Hematopoietic multipotent progenitor cell treated with erythropoietin and hydrocortisone succinate and interleukin-3 and kit ligand, for 17 days (in vitro differentiated cells): Measurements from ENCODE around the gene BCAS3.
"Not testable (repeated sequence)": the region's sequence is repeated elsewhere in the genome, so short reads cannot be mapped to it uniquely, and the experiment has no call there.

Source experiments
- DNase-seq: peaks from one replicate; pipeline ENCODE4 v3.0.0-alpha.2; 2015; ENCODE audit warnings: low spot score

The BCAS3 gene

GRCh38 chr17:60886731-60887613 is 209.3 kb downstream of the BCAS3 start:
- DNase-seq: not testable (repeated sequence)

DNA sequence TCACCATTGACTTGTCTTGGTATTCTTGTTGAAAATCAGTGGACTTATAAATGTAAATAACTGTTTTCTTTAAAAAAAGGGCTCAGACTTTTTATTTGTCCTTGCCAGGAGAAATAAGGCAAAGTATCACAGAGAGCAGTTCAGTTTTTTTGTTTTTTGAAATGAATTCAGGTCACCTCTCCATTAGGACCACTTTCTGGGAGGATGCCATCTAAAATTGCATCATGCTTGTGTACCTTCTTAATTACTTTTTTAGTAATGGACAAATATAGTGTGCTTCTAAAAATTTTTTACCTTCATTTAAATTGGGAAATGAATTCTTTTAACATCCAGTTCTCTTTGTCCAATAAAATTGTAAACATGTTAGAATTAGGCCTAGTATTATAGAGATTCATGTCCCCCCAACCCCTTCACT is 210.0 kb downstream of the BCAS3 start:
- no peak for DNase-seq

GRCh38 chr17:60888812-60889709 is 211.4 kb downstream of the BCAS3 start:
- no peak for DNase-seq

DNA sequence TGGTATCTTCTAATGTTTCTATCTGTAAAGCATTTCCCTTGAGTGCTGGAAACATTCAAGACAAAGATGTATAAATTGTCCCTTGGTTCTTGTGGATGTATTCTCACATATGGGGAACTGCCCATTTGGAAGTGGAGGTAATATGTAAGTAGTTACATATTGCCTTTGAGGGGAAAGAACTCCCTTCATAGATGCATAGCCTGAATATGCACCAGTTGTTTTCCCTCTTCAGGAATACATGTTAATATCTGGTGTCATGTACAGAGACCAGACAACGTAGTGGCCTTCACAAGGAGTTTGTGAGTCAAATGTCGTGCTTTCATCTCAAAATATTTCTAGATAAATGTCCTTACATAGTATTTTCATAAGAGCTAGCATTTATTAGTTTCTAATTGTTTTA is 213.5 kb downstream of the BCAS3 start:
- DNase-seq: no peak

GRCh38 chr17:60893475-60893874 is 215.8 kb downstream of the BCAS3 start:
- DNase-seq: no peak

DNA sequence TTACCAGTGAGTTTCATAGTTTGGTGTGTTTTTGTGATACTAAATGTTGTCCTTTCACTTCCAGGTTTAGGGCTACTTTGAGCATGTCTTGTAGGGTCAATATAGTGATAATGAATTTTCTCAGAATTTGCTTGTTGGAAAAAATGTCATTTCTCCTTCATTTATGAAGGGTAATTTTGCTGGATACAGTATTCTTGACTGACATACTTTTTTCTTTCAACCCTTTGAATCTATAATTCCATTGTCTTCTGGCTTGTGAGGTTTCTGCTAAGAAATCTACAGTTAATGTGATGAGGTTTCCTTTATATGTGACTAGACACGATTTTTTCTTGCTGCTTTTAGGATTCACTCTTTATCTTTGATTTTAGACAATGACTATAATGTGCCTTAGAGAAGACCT is 219.3 kb downstream of the BCAS3 start:
- DNase-seq: no peak

DNA sequence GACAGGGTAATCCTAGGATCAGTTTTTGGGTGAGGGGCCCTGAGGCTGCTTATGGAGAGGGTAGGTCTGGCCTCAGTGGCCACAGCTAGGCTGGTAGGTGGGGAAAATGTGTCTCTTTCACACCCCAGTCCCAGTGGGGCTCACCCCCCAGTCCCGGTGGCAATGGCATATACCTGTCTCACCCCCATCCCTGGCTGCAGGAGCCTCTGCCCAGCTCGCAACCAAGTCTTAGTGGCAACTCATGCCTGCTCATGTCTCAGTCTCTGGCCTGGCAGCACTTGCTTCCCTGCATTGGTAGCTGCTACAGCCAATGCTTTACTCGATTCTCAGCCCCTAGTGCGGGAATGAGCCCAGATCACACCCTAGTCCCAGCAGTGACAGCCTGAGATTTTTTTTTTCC is 221.5 kb downstream of the BCAS3 start:
- no peak for DNase-seq

DNA sequence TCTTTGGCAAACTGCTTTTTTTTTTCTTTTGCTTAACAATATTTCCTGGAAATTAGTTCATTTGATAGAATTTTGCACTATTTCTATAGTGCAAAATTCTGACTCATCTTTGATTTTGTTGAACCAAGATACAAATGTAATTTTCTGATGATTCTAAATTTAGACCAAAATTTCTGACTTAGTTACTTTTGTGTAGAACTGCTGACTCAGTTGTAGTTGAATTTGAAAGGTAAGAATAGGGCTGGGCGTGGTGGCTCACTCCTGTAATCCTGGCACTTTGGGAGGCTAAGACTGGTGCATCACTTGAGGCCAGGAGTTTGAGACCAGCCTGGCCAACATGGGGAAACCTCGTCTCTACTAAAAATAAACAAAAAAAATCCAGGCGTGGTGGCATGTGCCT is 223.0 kb downstream of the BCAS3 start:
- no peak for DNase-seq

- DNase-seq: no peak
Measured at GRCh38 chr17:60901242-60901641, 223.6 kb downstream of the BCAS3 start.

DNA sequence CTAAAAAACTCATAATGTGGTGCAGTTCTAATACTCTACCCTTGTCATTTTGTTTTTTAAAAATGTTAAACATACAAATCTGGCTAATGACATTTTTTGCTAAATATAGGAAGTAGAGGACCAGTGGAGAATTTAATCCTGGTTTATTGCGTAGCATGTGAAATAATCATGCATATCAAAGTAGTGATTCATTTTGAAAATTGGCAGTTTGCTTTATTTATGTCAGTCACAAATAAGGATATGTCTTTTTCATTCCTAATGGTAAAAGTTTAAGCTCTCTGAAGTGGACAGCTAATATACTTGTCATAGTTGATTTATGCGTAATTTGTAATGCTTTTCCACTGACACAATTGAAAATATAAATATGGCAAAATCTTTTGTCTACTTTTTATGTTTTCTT is 224.2 kb downstream of the BCAS3 start:
- no peak for DNase-seq

GRCh38 chr17:60902399-60902798 is 224.7 kb downstream of the BCAS3 start:
- no peak for DNase-seq

GRCh38 chr17:60904582-60904981 is 226.9 kb downstream of the BCAS3 start:
- no peak for DNase-seq

DNA sequence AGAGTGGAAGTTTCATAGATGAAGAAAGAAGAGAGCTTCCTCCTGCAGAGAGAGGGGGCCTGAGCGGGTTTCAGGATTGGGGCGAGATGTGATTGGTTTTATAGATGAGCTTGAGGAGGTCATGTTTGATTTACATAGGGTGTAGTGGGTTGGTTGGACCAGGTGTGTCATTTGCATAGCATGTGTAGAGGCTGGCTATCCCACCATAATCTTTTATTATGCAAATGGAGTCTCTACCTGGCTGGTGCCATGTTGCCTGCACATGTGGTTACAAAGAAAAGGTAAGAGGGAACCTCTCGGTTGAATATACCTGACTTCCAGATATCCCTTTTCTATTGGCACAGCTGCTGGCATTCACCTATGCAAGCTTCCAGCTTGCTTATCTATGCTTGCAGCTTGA is 228.1 kb downstream of the BCAS3 start:
- DNase-seq: no peak

GRCh38 chr17:60908324-60908723 is 230.7 kb downstream of the BCAS3 start:
- no peak for DNase-seq

- DNase-seq: no peak
Measured at GRCh38 chr17:60909405-60909804, 231.8 kb downstream of the BCAS3 start.

- no peak for DNase-seq
Measured at GRCh38 chr17:60910415-60910814, 232.8 kb downstream of the BCAS3 start.

GRCh38 chr17:60914078-60914477 is 236.4 kb downstream of the BCAS3 start:
- DNase-seq: no peak

DNA sequence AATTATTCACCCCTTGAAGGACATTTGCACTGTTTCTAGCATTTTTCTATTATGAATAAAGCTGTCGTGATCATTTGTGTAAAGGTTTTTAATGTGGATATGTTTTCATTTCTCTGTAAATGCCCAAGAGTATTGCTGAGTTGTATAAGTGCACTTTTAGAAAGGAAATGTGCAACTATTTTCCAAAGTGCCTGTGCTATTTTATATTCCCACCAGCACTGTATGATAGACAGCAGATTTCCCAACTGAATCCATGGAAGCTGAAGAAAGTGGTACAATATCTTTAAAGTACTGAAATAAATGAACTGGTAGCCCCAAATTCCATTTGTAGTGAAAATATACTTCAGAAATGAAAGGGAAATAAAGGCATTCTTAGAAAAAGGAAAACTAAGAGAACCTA is 238.4 kb downstream of the BCAS3 start:
- no peak for DNase-seq

DNA sequence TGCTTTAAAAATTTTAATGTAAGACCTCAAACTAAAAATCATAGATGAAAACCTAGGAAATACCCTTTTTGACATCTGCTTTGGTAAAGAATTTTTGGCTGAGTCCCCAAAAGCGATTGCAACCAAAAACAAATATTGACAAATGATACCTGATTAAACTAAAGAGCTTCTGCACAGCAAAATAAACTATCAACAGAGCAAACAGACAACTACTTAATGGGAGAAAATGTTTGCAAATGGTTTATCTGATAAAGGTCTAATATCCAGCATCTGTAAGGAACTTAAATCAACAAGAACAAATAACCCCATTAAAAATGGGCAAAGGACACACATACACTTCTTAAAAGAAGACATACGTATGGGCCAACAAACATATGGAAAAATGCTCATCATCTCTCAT is 242.5 kb downstream of the BCAS3 start:
- DNase-seq: no peak

DNA sequence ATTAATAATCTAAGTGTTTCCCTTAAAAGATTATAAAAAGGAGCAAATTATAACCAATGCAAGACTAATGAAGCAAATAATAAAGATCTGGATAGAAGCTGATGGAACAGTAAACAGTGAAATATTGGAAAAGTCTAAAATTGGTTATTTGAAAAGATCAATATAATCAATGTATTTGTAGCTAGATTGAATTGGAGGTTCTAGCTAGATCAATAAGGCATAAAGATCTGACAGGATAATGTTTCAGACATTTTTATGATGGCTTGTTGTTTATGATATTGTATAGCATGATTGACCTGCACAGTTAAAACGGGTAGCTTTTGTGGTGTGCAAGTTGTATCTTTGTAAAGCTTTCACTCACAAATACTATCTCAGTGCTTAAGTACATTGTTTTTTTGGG is 245.3 kb downstream of the BCAS3 start:
- no peak for DNase-seq

- no peak for DNase-seq
Measured at GRCh38 chr17:60926466-60927183, 249.0 kb downstream of the BCAS3 start.

DNA sequence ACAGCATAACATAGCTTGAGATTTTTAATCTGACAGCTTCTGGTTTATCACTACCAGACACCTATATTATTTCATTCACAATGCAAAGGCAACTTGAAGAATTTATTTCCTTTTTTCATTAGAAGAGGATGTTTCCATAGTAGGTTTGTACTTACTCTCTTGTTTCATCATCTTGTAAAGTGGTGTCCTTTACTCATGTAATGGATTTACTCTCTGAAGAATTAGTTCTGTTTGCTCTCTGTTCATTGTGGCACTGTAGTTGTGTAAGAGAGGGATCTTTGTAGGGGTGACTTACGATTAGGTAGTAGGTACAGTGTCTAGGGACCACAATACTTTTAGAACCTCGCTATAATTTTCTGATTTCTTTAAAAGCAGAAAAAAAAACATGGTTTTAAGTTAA is 256.1 kb downstream of the BCAS3 start:
- DNase-seq: no peak
